Mammary microvascular endothelial cell (primary cell): ENCODE data around the gene RNF212B. TPM values are rescaled to one million over a fixed set of nuclear protein-coding genes. Genes with fewer than 3 reads are reported as not detected.

Experiments
- total RNA-seq: library from RNA; depleted of rRNA; stranded (reverse); fragments of >200 nt; gene quantifications from 2 replicates; pipeline ENCODE4 v1.2.3, GENCODE V29; 2015

The RNF212B gene, protein sequence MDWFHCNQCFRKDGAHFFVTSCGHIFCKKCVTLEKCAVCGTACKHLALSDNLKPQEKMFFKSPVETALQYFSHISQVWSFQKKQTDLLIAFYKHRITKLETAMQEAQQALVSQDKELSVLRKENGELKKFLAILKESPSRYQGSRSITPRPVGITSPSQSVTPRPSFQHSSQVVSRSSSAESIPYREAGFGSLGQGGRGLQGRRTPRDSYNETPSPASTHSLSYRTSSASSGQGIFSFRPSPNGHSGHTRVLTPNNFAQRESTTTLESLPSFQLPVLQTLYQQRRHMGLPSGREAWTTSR
- not detected in 2 replicates for total RNA-seq

DNA sequence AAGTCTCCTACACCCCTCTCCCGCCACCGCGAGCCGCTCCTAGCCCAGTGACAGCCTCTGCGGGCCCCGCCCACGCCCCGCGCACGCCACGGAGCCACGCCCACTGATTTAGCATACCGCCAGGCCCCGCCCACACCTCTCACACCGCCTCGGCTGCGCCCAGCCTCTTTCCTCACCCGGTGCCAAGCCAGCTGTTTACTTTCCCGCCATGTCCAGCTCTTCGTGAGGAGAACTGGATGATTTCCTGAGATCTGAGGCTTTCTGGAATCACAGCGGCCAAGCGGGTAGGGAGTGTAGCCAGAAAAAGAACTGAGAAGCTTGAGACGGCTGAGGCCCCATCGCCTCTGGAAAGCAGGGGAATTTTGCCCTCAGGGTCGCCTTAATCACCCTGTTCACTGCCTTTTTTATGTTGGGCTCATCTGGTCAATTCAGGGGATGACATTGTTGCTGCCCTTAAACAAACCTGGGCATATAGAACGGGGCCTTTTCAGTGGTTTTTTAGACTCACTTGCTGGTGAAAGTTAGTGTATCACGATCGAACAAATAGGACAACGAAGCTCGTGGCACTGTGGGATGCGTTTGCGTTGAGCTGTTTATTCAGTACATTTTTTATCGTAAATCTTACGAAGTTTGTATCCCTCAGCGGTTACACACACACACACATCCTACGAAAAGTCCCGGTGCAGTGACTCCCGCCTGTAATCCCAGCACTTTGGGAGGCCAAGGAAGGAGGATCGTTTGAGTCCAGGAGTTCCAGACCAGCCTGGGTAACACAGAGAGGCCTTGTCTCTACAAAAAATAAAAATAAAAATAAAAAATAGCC lies at the start of gene RNF212B:
Gene RNF212B, plus strand, starts transcription at position 165 of the 823 bp plus-strand sequence. CDS start 2,410 bp downstream, outside the sequence.

DNA sequence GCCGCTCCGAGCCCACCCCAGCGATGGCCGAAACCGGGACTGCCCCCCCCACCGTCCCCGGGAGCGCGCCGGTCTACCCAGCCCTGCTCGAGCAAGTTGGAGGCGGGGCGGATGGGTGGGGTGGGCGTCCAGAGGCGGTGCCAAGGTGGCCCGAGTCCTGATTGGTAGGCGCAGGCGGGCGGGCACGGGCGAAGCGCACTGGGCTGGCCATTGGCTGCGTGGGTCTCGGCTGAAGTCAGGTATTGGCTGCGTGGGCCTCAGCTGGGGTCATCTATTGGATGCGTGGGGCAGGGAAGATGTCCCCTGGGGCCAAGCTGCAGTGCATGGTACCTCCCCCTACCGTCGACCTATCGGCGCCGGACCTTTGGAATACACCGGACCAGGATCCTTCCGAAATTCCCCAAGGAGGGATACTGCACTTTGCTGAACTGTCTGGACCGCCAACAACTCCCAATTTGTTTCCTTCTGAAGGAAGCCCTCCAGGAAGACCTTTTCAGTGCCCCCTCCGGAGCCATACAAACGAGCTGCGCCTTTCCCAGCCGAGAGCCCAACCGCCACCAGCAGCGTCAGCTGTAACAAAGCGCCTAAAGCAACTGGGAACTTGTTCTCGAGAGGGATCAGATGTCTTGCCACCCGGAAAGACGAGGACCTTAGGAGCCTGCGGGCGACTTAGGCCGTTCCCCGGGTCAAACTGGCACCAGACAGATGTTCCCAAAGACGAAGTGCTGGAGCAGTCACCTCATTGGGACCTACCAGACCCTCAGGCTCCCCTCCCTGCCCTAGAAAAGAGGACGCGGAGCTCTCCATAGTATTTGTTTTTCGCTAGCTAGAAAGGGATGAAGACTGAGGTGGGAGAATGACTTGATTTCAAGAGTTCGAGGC lies 48.5 kb downstream of the RNF212B start, which contains the start of gene HOMEZ:
Gene HOMEZ, minus strand, starts transcription at position 113 of the 882 bp plus-strand sequence. CDS start 180 bp downstream, outside the sequence.

DNA sequence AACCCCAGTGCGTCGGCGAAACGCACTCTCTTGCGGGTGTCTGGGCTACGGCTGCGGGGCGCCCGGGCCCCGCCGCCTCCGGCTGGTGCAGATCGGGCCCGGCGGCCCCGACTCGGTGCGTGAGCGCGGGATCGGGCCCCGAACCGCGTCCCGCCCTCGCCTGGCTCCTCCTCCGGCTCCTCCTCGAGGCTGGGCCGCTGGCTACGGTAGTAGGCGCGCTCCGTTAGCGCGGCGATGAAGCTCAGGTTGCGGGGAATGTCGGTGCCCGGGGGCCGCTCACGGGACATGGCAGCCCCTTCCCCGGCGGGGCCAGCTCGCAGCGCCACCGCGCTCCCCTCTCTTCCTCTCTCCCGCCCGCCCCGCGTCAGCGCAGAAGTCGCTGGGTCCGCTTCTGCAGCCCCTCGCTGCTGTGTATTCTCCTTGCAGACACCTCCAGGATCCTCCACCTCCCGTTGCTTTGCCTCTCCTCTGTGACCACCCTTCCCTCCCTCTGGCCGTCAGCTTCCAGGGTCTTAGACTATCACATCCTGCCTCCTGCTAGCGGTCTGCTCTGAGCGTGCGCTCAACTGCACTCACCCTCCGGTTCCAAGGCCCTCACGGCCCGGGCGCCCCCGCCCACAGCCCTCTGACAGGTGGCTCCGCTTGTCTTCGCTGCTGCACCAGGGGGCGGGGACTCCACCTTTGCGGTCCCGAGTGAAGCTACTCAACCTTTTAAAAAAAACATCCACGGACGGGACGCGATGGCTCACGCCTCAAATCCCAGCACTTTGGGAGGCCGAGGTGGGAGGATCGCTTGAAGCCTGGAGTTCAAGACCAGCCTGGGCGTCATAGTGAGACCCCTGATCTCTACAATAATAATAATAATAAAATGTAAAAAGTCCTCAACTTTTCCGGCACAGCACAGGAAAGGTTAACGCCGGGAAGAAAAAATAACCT lies 64.8 kb downstream of the RNF212B start, which contains the start of gene PPP1R3E:
Gene PPP1R3E, minus strand, starts transcription at position 570 of the 936 bp plus-strand sequence. Its CDS starts 283 bp downstream, at position 287.

DNA sequence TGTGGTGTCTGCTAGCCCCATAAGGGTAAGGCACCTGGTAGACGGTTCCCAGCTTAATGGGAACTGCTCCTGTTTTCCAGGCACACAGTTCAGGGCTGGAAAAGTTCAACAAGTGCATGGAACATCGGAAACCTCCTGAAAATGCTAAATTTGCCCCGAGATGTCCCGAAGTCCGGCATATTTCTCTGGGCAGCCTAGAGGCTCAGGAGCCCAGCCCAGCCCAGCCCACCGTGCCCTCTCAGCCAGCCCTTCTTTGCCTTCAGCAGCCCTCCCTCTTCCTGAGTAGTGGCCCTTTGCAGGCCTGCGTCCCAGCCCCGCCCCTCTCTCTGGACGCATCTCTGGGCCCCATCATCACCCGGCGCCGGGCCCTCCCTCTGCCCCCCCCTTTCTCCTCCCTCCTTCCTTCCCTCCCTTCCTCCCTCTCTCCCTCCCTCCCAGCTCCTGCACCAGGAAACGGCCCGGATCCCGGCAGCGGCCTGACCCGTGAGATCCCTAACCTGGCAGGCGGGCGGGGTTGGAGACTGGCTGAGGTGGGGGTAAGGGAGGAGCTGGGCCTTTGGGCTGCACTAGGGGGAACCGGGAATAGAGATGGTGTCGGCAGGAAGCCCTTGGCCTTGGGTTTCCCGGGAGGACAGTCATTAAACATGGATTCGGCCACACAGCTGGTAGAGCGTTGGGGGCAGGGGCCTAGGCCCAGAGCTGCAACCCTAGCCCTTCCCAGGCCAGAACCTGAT lies 68.8 kb downstream of the RNF212B start, which contains the start of gene BCL2L2:
Gene BCL2L2, plus strand, starts transcription at position 422 of the 734 bp plus-strand sequence. CDS start 935 bp downstream, outside the sequence.

DNA sequence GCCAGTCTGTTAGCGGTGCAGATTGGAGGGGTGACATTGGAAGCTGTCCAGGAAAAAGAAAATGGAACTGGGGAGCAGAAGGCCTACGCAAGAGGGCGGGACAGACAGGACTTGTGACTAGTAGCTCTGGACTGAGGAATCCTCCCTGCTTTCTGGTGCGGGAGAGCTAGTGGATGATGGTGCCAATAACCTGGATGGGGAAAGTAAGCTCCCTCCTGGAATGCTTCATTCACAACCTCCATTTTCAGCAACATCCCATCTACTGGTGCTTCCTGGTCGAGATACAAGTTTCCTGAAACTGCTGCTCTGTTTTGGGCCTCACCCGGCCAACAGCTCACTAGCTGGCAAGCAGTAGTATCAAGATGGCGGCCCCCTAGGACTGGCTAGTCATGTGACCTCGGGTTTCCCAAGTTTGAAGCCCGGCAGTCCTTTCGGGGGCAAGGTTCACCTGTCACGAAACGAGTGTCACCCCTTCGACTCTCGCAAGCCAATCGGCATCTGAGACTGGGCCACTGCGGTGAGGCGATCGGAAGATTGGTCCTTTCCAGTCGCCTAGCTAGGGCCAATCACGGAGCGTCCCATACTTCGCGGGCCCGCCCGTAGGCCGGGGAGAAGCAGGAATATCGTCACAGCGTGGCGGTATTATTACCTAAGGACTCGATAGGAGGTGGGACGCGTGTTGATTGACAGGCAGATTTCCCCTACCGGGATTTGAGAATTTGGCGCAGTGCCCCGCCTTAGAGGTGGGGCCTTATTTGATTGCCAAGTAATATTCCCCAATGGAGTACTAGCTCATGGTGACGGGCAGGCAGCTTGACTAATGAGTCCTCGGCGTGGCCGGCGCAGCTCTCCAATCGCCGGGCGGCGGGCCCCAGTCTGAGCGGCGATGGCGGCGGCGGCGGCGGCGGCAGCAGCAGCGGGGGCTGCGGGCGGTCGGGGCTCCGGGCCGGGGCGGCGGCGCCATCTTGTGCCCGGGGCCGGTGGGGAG lies 83.1 kb downstream of the RNF212B start, which contains the start of gene PABPN1:
Gene PABPN1, plus strand, starts transcription at position 874 of the 988 bp plus-strand sequence. Its CDS starts 13 bp downstream, at position 887.

Other genes starting within 250 kb of the RNF212B start
- gene C14orf93, start 227.8 kb upstream of the RNF212B start, total RNA-seq: 5.8 and 8.2 TPM in 2 replicates
- gene PSMB5, start 203.0 kb upstream of the RNF212B start, total RNA-seq: 359 and 397 TPM in 2 replicates
- gene PSMB11, start 195.7 kb upstream of the RNF212B start, total RNA-seq: not detected in 2 replicates
- 11.5 and 16.7 TPM in 2 replicates for gene CDH24, start 180.4 kb upstream of the RNF212B start, total RNA-seq
- 65.8 and 66.5 TPM in 2 replicates for gene ACIN1, start 142.8 kb upstream of the RNF212B start, total RNA-seq
- 32.6 and 57.0 TPM in 2 replicates for gene C14orf119, start 142.4 kb upstream of the RNF212B start, total RNA-seq
- not detected in 2 replicates for gene CIROP, start 132.9 kb upstream of the RNF212B start, total RNA-seq
- gene CEBPE, start 118.7 kb upstream of the RNF212B start, total RNA-seq: not detected in 2 replicates
- gene SLC7A8, start 54.3 kb upstream of the RNF212B start, total RNA-seq: not detected in 2 replicates
- 5.9 and 6.7 TPM in 2 replicates for gene HOMEZ, start 48.2 kb downstream of the RNF212B start, total RNA-seq
- 1.00 and 2.1 TPM in 2 replicates for gene PPP1R3E, start 64.9 kb downstream of the RNF212B start, total RNA-seq
- gene BCL2L2, start 68.9 kb downstream of the RNF212B start, total RNA-seq: 7.7 and 11.4 TPM in 2 replicates
- gene PABPN1, start 83.5 kb downstream of the RNF212B start, total RNA-seq: 61.6 and 76.0 TPM in 2 replicates
- gene SLC22A17, start 115.0 kb downstream of the RNF212B start, total RNA-seq: 0.20 TPM in 1 of 2 replicates, not detected in the other
- not detected in 2 replicates for gene EFS, start 127.2 kb downstream of the RNF212B start, total RNA-seq
- gene IL25, start 134.9 kb downstream of the RNF212B start, total RNA-seq: not detected in 2 replicates
- not detected in 2 replicates for gene CMTM5, start 139.1 kb downstream of the RNF212B start, total RNA-seq
- gene MYH6, start 170.3 kb downstream of the RNF212B start, total RNA-seq: 0.05 TPM in 1 of 2 replicates, not detected in the other
- not detected in 2 replicates for gene MYH7, start 197.7 kb downstream of the RNF212B start, total RNA-seq
- 30.2 and 33.4 TPM in 2 replicates for gene NGDN, start 231.8 kb downstream of the RNF212B start, total RNA-seq